HepG2 (cell line): ENCODE data around the gene BTBD7. TPM values are rescaled to one million over a fixed set of nuclear protein-coding genes. Genes with fewer than 3 reads are reported as not detected.

Experiments
- ATAC-seq: fragments of 200-7000 bp; cut with Tn5 transposase; 3 replicates; pipeline ENCODE4 v1.9.1; 2020; ENCODE audit warnings: mild to moderate bottlenecking, moderate library complexity
- BruUV-seq: library from RNA; stranded (reverse); fragments of 400-500 nt; replicated peaks from 2 replicates; lab custom pipeline; 2021; lab: Mats Ljungman, UMichigan
- CTCF ChIA-PET: fragments of 300-600 bp; formaldehyde crosslinking; extraction: SDS; loops from one replicate; lab custom pipeline; 2021; ENCODE audit warnings: low total read pairs, inconsistent platforms, low intra/inter-chr PET ratio; lab: Yijun Ruan, JAX
- POLR2A ChIA-PET: fragments of 350-600 bp; sonication (Branson Sonifier 250); formaldehyde crosslinking; loops from one replicate; lab custom pipeline; 2020; ENCODE audit warnings: antibody characterized with exemption, inconsistent platforms; lab: Yijun Ruan, JAX
- DNase-seq: peaks from one replicate; pipeline ENCODE4 v3.0.0-alpha.2; 2015; ENCODE audit warnings: low spot score
- FAIRE-seq: peaks from 3 replicates; lab custom pipeline; 2011; peaks lifted over from hg19 to GRCh38; lab: Jason Lieb, UNC
- H2AFZ ChIP-seq: one replicate; pipeline ENCODE4 v1.6.1; 2011; ENCODE audit warnings: low read length, inconsistent platforms
- H3K27ac ChIP-seq: fragments of 300-600 bp; 3 replicates; pipeline ENCODE4 v1.8.0; 2011; ENCODE audit warnings: mixed run types, mild to moderate bottlenecking, mixed read lengths, low read length, inconsistent platforms; ENCODE audit not compliant: insufficient read depth; ENCODE audit errors: extremely low read length
- H3K27me3 ChIP-seq, 2 experiments: fragments of 200-600 bp in 1 of 2; 2 replicates in 1 of 2; 3 replicates in 1 of 2; pipeline versions ENCODE4 v1.6.0 to v1.8.0; 2011; ENCODE audit warnings: low read length in 2 of 2, mild to moderate bottlenecking in 2 of 2, moderate library complexity in 2 of 2, inconsistent platforms in 1 of 2; ENCODE audit not compliant: insufficient read depth in 2 of 2, control insufficient read depth in 1 of 2
- H3K36me3 ChIP-seq, 2 experiments: fragments of 200-600 bp in 1 of 2; replicated peaks in 1 of 2; 2 replicates in 1 of 2; 3 replicates in 1 of 2; pipeline versions ENCODE4 v1.5.1 to v1.8.0; 2011; ENCODE audit warnings: low read length in 2 of 2, inconsistent platforms in 1 of 2; ENCODE audit not compliant: insufficient read depth in 2 of 2, control insufficient read depth in 1 of 2
- H3K4me1 ChIP-seq: 2 replicates; pipeline ENCODE4 v1.5.1; 2012; ENCODE audit warnings: low read length, inconsistent platforms; ENCODE audit not compliant: insufficient read depth
- H3K4me2 ChIP-seq: 2 replicates; pipeline ENCODE4 v1.6.0; 2011; ENCODE audit warnings: low read depth, low read length, inconsistent platforms
- H3K4me3 ChIP-seq, 3 experiments: fragments of 200-600 bp in 1 of 3; sonication (generic), shearing (Covaris generic) in 1 of 3; replicated peaks in 1 of 3; 2 replicates each; pipeline ENCODE4 v1.5.1; 2011 to 2016; ENCODE audit warnings: low read length in 3 of 3, inconsistent platforms in 2 of 3, low read depth in 2 of 3, mild to moderate bottlenecking in 2 of 3, control low read depth in 1 of 3, mixed read lengths in 1 of 3; ENCODE audit not compliant: insufficient read depth in 1 of 3
- H3K79me2 ChIP-seq: one replicate; pipeline ENCODE4 v1.6.1; 2011; ENCODE audit warnings: low read length, inconsistent platforms; ENCODE audit not compliant: insufficient read depth
- H3K9ac ChIP-seq: 2 replicates; pipeline ENCODE4 v1.6.0; 2011; ENCODE audit warnings: mild to moderate bottlenecking, low read depth, low read length, inconsistent platforms; ENCODE audit not compliant: insufficient read depth
- H3K9me3 ChIP-seq: 2 replicates; pipeline ENCODE4 v1.5.1; 2012; ENCODE audit warnings: mild to moderate bottlenecking, low read length
- H4K20me1 ChIP-seq: 2 replicates; pipeline ENCODE4 v1.6.0; 2011; ENCODE audit warnings: inconsistent platforms, mild to moderate bottlenecking, low read length, moderate library complexity; ENCODE audit not compliant: insufficient read depth
- GATAD2A ChIP-seq: IDR thresholded peaks from 2 replicates; pipeline ENCODE4 v1.6.1; 2016
- HNF4A ChIP-seq: sonication (generic); formaldehyde crosslinking; IDR thresholded peaks from 2 replicates; pipeline ENCODE4 v1.4.0; 2020; ENCODE audit warnings: missing genetic modification reagents
- MED13 ChIP-seq: sonication (generic); formaldehyde crosslinking; IDR thresholded peaks from 2 replicates; pipeline ENCODE4 v1.5.0; 2020; ENCODE audit warnings: missing genetic modification reagents
- SRF ChIP-seq: IDR thresholded peaks from 2 replicates; pipeline ENCODE4 v1.6.1; 2011; ENCODE audit warnings: mild to moderate bottlenecking, low read depth, low read length, moderate library complexity
- ZFP91 ChIP-seq: sonication (generic); formaldehyde crosslinking; IDR thresholded peaks from 2 replicates; pipeline ENCODE4 v1.9.0; 2022; ENCODE audit warnings: missing genetic modification reagents, mild to moderate bottlenecking, borderline replicate concordance
- ZMAT3 ChIP-seq: sonication (generic); formaldehyde crosslinking; conservative IDR thresholded peaks from 2 replicates; pipeline ENCODE4 v1.7.0; 2021; ENCODE audit warnings: missing genetic modification reagents
- ZNF709 ChIP-seq: sonication (generic); formaldehyde crosslinking; IDR thresholded peaks from 2 replicates; pipeline ENCODE4 v1.5.0; 2020; ENCODE audit warnings: mild to moderate bottlenecking, missing genetic modification reagents
- ZNF710 ChIP-seq: sonication (generic); formaldehyde crosslinking; IDR thresholded peaks from 2 replicates; pipeline ENCODE4 v1.5.0; 2020; ENCODE audit warnings: mild to moderate bottlenecking, missing genetic modification reagents, borderline replicate concordance
- WGBS: methylation state at CpG from one replicate; pipeline ENCODE4 v1.1.6; 2017; ENCODE audit warnings: low lambda C conversion rate; 5-methylcytosine and 5-hydroxymethylcytosine counted together
- in situ Hi-C: cut with HindIII; loops from 2 replicates; pipeline ENCODE4 v1.10.0; 2017; ENCODE audit warnings: low pct_unique_long_range_greater_than_20kb; ENCODE audit not compliant: extremely low pct_ligation_motif_present
- intact Hi-C: fragments of 100-400 bp; cut with micrococcal nuclease; formaldehyde crosslinking; loops from one replicate; pipeline ENCODE4 v1.10.0; 2022; ENCODE audit not compliant: unreplicated experiment
- polyA plus RNA-seq, 8 experiments: library from polyadenylated mRNA; depleted of rRNA in 3 of 8; stranded (reverse) in 7 of 8; unstranded in 1 of 8; fragments of >200 nt; fragmentation: Illumina TruSeq in 4 of 8; extraction: Trizol in 4 of 8; gene quantifications; 2 replicates each; pipeline versions ENCODE4 v1.2.1 to v1.2.3, GENCODE V29; 2011 to 2016; ENCODE audit warnings: low read depth in 4 of 8, missing spikeins in 1 of 8, mixed read lengths in 1 of 8; ENCODE audit not compliant: insufficient read depth in 1 of 8
- total RNA-seq, 5 experiments: library from RNA; depleted of rRNA; stranded (reverse); fragments of >200 nt; fragmentation: Illumina TruSeq; extraction: Trizol; gene quantifications; 2 replicates each; pipeline ENCODE4 v1.2.3, GENCODE V29; 2016; ENCODE audit warnings: low read depth in 1 of 5

BTBD7 gene
- total and polyA plus RNA-seq, 2 of the 13 experiments (the other 11 are each of a cell fraction or from before 2014, with no cell fraction given) = 11.6 to 15.2 TPM

GRCh38 chr14:93263416-93263815, 69.4 kb downstream of the BTBD7 start (continued):
- TF ChIP-seq ZFP91 = no peak
- TF ChIP-seq GATAD2A (CRISPR knock-in tag) = no peak

- Histone ChIP-seq H3K4me3 (no peak overlapping the region), H3K79me2 (no peaks in the 10 kb centered on the region), H3K36me3 (peaks cover 7 to 25% of the 10 kb centered on the region in 2 experiments), H4K20me1 (no peaks in the 10 kb centered on the region), H3K4me2 (no peak overlapping the region), H3K4me1 (peaks cover 12% of the 10 kb centered on the region), H3K27ac (no peak overlapping the region), H2AFZ (no peak overlapping the region), H3K9me3 (no peaks in the 10 kb centered on the region), H3K9ac (no peak overlapping the region), H3K27me3 (no peaks in the 10 kb centered on the region)
- ATAC-seq (no peak), DNase-seq (no peak), FAIRE-seq (no peak)
- POLR2A ChIA-PET = no interaction called here
- CTCF ChIA-PET = no interaction called here
- in situ Hi-C loops = no loop called here
- TF ChIP-seq HNF4A (CRISPR knock-in tag) = no peak
- no peak for TF ChIP-seq MED13
- intact Hi-C loops = no loop called here
- WGBS = 97% methylated on average over 2 of the region's 2 CpGs
- BruUV-seq = no TSS peak
Observed at GRCh38 chr14:93262446-93262845, 70.4 kb downstream of the BTBD7 start.

GRCh38 chr14:93249128-93249831, 83.6 kb downstream of the BTBD7 start:
- Histone ChIP-seq H4K20me1 (no peaks in the 10 kb centered on the region), H3K4me2 (no peak overlapping the region), H3K79me2 (no peaks in the 10 kb centered on the region), H3K27me3 (no peaks in the 10 kb centered on the region; a peak in 1 of 5 replicates), H2AFZ (no peak overlapping the region), H3K9ac (no peak overlapping the region), H3K36me3 (peaks cover 8 to 50% of the 10 kb centered on the region in 2 experiments), H3K4me3 (no peak overlapping the region), H3K4me1 (peaks cover 17% of the 10 kb centered on the region), H3K27ac (no peak overlapping the region), H3K9me3 (no peaks in the 10 kb centered on the region)
- ChIA-PET CTCF (no interaction called here), POLR2A (no interaction called here)
- no peak for FAIRE-seq
- 97% methylated on average over 7 of the region's 7 CpGs for WGBS
- ATAC-seq = no peak
- in situ Hi-C loops = no loop called here
- no peak for DNase-seq
- TSS peak; percentile 20 for BruUV-seq
- intact Hi-C loops = no loop called here
- TF ChIP-seq ZNF709 (CRISPR knock-in tag) (no peak), ZNF710 (no peak), ZMAT3 (CRISPR knock-in tag) (no peak), SRF (no peak)
